Mucosa of descending colon (tissue), 3 donors: Measurements from ENCODE around the gene EPB41L2. TPM values are rescaled to one million over a fixed set of nuclear protein-coding genes. Genes with fewer than 3 reads are reported as not detected.

Source experiments
- ATAC-seq: fragments of 200-7000 bp; cut with Tn5 transposase; one replicate; pipeline ENCODE4 v1.9.1; 2020; ENCODE audit warnings: mild to moderate bottlenecking, moderate library complexity
- DNase-seq, 3 donors: peaks; one replicate each; pipeline ENCODE4 v3.0.0-alpha.2; 2020
- H3K36me3 ChIP-seq: fragments of 200-600 bp; one replicate; pipeline ENCODE4 v1.8.0; 2021; ENCODE audit warnings: low read depth, mild to moderate bottlenecking
- H3K4me1 ChIP-seq: fragments of 200-600 bp; one replicate; pipeline ENCODE4 v1.8.0; 2021; ENCODE audit warnings: low read depth, mild to moderate bottlenecking
- H3K4me3 ChIP-seq: fragments of 200-600 bp; one replicate; pipeline ENCODE4 v1.8.0; 2021; ENCODE audit warnings: mild to moderate bottlenecking
- H3K9me3 ChIP-seq: fragments of 200-600 bp; one replicate; pipeline ENCODE4 v1.8.0; 2021; ENCODE audit warnings: mild to moderate bottlenecking
- intact Hi-C, 2 donors: fragments of 100-400 bp; cut with DNase I in 1 of 2; cut with micrococcal nuclease in 1 of 2; formaldehyde crosslinking; loops; one replicate each; pipeline versions ENCODE4 v1.11.0 to v1.11.1; 2022; cut with DNase I, micrococcal nuclease
- total RNA-seq, 3 donors: library from RNA; stranded (reverse); fragmentation: NEBNext Ultra II Directional in 2 of 3; extraction: Animal tissue kit (Norgen Biotek cat#: 25700) in 2 of 3; gene quantifications; one replicate each; pipeline versions ENCODE4 v1.2.1 to v1.2.4, GENCODE V29; 2021 to 2023
- TF ChIP-seq, protein P1 (sequence below): fragments of 200-600 bp; IDR thresholded peaks from one replicate; pipeline ENCODE4 v1.8.0; 2022; ENCODE audit warnings: antibody characterized with exemption, mild to moderate bottlenecking
- donor health status: DM: no; HTN: no; CAD: no; lungs with moderate emphysema.
- donor health status: DM: no; HTN: no; CAD: no.
- donor health status: DM: no; HTN: yes; CAD: no.

The EPB41L2 gene
- total RNA-seq, 3 donors from 2014 or later = 80.1 to 148 (median 93.0) TPM

DNA sequence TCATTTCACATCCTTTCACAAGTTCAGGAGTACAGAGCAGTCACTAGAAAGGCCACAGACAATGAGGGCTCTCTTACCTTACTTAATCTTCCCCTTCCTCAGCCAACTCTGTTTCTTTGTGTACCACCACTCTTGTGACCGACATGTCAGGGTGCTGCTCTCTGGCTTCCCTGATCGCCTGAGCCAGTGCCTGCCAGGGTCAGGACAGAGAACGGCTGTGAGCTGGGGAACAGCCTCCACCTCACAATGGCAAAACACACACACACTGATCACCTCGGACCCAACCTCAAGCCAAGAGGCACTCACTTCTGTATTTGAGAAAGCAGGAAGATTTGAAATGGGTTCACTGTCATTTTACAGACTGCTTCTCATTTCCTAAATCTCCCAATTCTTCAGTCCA lies 205.0 kb downstream of the EPB41L2 start:
- no peaks in the 10 kb centered on the region for H3K36me3 ChIP-seq
- intact Hi-C loops = no loop called here
- H3K4me3 ChIP-seq = no peak overlapping the region
- H3K9me3 ChIP-seq = no peaks in the 10 kb centered on the region
- H3K4me1 ChIP-seq = no peaks in the 10 kb centered on the region
- TF ChIP-seq, protein P1, sequence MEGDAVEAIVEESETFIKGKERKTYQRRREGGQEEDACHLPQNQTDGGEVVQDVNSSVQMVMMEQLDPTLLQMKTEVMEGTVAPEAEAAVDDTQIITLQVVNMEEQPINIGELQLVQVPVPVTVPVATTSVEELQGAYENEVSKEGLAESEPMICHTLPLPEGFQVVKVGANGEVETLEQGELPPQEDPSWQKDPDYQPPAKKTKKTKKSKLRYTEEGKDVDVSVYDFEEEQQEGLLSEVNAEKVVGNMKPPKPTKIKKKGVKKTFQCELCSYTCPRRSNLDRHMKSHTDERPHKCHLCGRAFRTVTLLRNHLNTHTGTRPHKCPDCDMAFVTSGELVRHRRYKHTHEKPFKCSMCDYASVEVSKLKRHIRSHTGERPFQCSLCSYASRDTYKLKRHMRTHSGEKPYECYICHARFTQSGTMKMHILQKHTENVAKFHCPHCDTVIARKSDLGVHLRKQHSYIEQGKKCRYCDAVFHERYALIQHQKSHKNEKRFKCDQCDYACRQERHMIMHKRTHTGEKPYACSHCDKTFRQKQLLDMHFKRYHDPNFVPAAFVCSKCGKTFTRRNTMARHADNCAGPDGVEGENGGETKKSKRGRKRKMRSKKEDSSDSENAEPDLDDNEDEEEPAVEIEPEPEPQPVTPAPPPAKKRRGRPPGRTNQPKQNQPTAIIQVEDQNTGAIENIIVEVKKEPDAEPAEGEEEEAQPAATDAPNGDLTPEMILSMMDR = no peak
- ATAC-seq = no peak
- DNase-seq = no peak

DNA sequence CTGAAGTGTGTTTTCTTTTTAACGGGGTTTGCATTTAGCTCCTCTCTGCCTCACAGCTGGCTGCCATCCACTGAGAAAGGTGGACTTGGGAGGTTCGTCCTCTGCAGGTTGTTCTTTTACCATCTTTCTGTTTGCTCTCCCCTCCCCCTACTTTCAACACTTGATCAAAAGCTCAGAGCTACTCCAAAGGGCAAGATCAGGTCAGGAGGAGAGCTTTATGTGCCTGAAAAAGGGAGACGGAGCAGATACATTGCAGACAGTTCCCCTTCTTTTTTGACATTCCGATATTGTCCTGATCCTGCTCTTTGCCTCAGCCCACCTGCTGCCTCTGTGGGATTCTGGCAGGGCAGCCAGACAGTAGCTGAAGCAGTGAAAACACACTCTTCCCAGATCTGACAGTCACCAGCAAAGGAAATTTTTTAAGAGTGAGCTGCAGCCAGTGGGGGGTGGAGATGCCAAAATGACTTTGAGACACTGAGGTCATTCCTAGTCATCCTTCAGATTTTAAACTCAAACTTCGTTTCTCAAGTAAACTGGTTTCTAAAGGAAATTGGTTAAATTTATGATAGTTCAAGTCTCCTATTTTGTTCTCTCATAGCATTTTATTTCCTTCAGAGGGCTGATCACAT lies 209.4 kb downstream of the EPB41L2 start:
- intact Hi-C loops = no loop called here
- Histone ChIP-seq H3K9me3 (no peaks in the 10 kb centered on the region), H3K4me1 (no peaks in the 10 kb centered on the region), H3K4me3 (no peak overlapping the region), H3K36me3 (no peaks in the 10 kb centered on the region)
- ATAC-seq = no peak
- TF ChIP-seq, protein P1 = no peak
- no peak for DNase-seq

DNA sequence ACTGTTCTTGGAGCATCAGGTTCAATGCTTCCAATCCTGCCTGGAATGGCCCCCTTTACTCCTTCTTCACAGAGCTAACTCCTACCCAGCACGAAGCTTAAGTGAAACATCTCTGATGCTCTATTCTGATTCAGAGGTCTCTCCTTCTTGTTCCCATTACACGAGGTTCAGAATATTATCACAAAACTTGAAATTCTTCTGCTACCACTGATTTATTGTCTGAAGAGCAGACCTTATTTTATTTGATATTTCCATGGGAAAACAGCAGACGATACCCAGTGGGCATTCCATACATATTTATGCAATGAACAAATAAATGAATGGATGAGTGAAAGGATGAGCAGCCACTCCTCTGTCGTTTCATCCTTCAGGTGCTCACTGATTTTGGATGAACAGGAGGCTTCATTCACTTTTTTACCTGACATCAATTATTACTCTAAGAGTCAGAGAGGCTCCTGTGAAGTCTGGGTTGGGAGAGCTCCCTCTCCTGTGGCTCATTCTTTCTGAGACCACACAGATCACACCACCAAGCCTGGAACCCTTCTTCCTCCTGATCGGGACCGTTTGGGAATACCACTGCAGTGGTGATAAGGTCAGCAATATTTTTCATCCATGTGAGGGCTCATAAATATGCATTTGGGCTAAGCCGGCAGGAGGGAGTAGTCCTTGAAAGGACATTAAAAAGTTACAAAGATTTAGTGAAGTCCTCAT lies 210.0 kb downstream of the EPB41L2 start:
- no peak for ATAC-seq

DNA sequence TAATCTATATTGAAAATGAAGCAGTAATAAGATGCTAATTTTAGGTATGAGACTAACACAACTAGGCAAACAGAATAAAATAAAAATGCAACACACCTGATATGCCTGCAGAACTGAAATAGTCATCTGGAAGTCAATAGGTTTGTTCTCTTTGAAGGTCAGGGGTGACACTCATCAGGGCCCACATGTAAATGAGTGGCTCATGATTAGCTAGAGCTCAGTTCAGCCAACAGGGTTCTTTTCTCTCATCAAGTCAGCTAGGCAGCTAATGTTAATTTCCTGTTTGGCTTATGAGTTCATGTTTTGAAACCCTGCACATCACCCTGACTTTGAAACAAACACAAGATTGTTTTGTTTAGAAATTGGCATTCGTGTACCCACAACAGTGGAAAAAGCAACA lies 212.0 kb downstream of the EPB41L2 start:
- DNase-seq = no peak
- ATAC-seq = no peak
- no peak overlapping the region for H3K4me3 ChIP-seq
- H3K36me3 ChIP-seq = no peaks in the 10 kb centered on the region
- TF ChIP-seq, protein P1 = no peak
- no peaks in the 10 kb centered on the region for H3K4me1 ChIP-seq
- no peaks in the 10 kb centered on the region for H3K9me3 ChIP-seq
- intact Hi-C loops = no loop called here

More for the DNA sequence above, 210.0 kb downstream of the EPB41L2 start:
- H3K9me3 ChIP-seq = no peaks in the 10 kb centered on the region
- TF ChIP-seq, protein P1 = no peak
- no peaks in the 10 kb centered on the region for H3K36me3 ChIP-seq
- no peak overlapping the region for H3K4me3 ChIP-seq
- no peak for DNase-seq
- intact Hi-C loops = no loop called here
- H3K4me1 ChIP-seq = no peaks in the 10 kb centered on the region

DNA sequence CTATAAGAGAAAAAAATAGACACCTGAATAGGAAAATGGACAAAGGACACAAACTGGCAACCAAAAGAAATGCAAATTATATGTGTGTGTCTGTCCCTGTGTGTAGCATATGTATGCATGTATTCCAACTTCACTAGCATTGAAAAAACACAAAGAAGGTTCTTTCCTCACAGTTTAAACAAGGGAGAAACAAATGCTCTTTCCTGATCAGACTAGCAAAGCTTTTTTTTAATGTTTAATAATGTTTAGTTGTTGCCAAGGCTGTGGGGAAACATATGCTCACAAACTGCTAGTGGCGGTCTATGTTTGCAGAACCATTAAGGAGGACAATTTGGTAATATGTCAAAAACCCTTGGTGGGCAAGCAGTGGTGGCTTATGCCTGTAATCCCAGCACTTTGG lies 213.5 kb downstream of the EPB41L2 start:
- no peaks in the 10 kb centered on the region for H3K36me3 ChIP-seq
- intact Hi-C loops = loop anchor here in 1 of 2 donors (10.0 kb wide), 1 partner anchor 525 kb away; no protein-coding TSS in a partner anchor
- H3K4me1 ChIP-seq = no peaks in the 10 kb centered on the region
- no peak overlapping the region for H3K4me3 ChIP-seq
- H3K9me3 ChIP-seq = no peaks in the 10 kb centered on the region
- no peak for ATAC-seq
- TF ChIP-seq, protein P1 = no peak
- no peak for DNase-seq
